Neural crest cell (in vitro differentiated cells): Measurements from ENCODE around the gene MPZL3. TPM values are rescaled to one million over a fixed set of nuclear protein-coding genes. Genes with fewer than 3 reads are reported as not detected.

ENCODE experiments used
- DNase-seq: peaks from one replicate; pipeline ENCODE4 v3.0.0; 2021; ENCODE audit warnings: low read depth, mixed read lengths, low spot score
- H3K27ac Mint-ChIP-seq: one replicate; pipeline ENCODE4 v1.8.0; 2021; ENCODE audit warnings: mild to moderate bottlenecking, mixed read lengths; ENCODE audit not compliant: unreplicated experiment
- H3K27me3 Mint-ChIP-seq: 2 replicates; pipeline ENCODE4 v1.8.0; 2021; ENCODE audit warnings: low read depth, mild to moderate bottlenecking, mixed read lengths
- H3K36me3 Mint-ChIP-seq: 2 replicates; pipeline ENCODE4 v1.8.0; 2021; ENCODE audit warnings: low read depth, mild to moderate bottlenecking, mixed read lengths
- H3K4me1 Mint-ChIP-seq: 2 replicates; pipeline ENCODE4 v1.8.0; 2021; ENCODE audit warnings: mixed read lengths
- H3K4me3 Mint-ChIP-seq: one replicate; pipeline ENCODE4 v1.8.0; 2021; ENCODE audit warnings: mild to moderate bottlenecking, mixed read lengths
- H3K9me3 Mint-ChIP-seq: 2 replicates; pipeline ENCODE4 v1.8.0; 2021; ENCODE audit warnings: mixed read lengths
- CTCF ChIP-seq: fragments of 200-600 bp; sonication (generic); conservative IDR thresholded peaks from 2 replicates; pipeline ENCODE4 v1.5.0; 2021; ENCODE audit warnings: antibody characterized with exemption, mild to moderate bottlenecking
- total RNA-seq: library from RNA; stranded (reverse); gene quantifications from 2 replicates; pipeline ENCODE4 v1.2.1, GENCODE V29; 2021

Gene MPZL3
- total RNA-seq, 1 donor from 2014 or later = 0.35 TPM

GRCh38 chr11:118212781-118213191, 39.4 kb downstream of the MPZL3 start:
- Mint-ChIP-seq H3K4me1 (peaks cover 11% of the 10 kb centered on the region), H3K36me3 (no peaks in the 10 kb centered on the region), H3K4me3 (no peak overlapping the region), H3K27ac (no peak overlapping the region), H3K27me3 (peaks cover 78% of the 10 kb centered on the region), H3K9me3 (peaks cover 4% of the 10 kb centered on the region)
- DNase-seq = no peak
- no peak for TF ChIP-seq CTCF

- TF ChIP-seq CTCF = no peak
- peaks cover 11% of the 10 kb centered on the region for H3K4me1 Mint-ChIP-seq
- H3K4me3 Mint-ChIP-seq = no peak overlapping the region
- H3K9me3 Mint-ChIP-seq = peaks cover 4% of the 10 kb centered on the region
- H3K27me3 Mint-ChIP-seq = peaks cover 77% of the 10 kb centered on the region
- H3K27ac Mint-ChIP-seq = no peak overlapping the region
- DNase-seq = no peak
- no peaks in the 10 kb centered on the region for H3K36me3 Mint-ChIP-seq
Observed at GRCh38 chr11:118212131-118212725, 39.9 kb downstream of the MPZL3 start.

GRCh38 chr11:118211006-118211405, 41.2 kb downstream of the MPZL3 start:
- Mint-ChIP-seq H3K9me3 (peaks cover 4% of the 10 kb centered on the region), H3K4me3 (no peak overlapping the region), H3K36me3 (no peaks in the 10 kb centered on the region), H3K4me1 (peaks cover 11% of the 10 kb centered on the region), H3K27ac (no peak overlapping the region), H3K27me3 (peaks cover 80% of the 10 kb centered on the region)
- DNase-seq = no peak
- no peak for TF ChIP-seq CTCF

GRCh38 chr11:118210323-118210722, 41.8 kb downstream of the MPZL3 start:
- Mint-ChIP-seq H3K36me3 (no peaks in the 10 kb centered on the region), H3K27ac (no peak overlapping the region), H3K27me3 (peaks cover 84% of the 10 kb centered on the region), H3K9me3 (peaks cover 4% of the 10 kb centered on the region), H3K4me3 (no peak overlapping the region), H3K4me1 (peaks cover 11% of the 10 kb centered on the region)
- no peak for TF ChIP-seq CTCF
- no peak for DNase-seq

- H3K4me1 Mint-ChIP-seq = peaks cover 11% of the 10 kb centered on the region
- peaks cover 76% of the 10 kb centered on the region for H3K27me3 Mint-ChIP-seq
- TF ChIP-seq CTCF = no peak
- no peak overlapping the region for H3K27ac Mint-ChIP-seq
- H3K4me3 Mint-ChIP-seq = no peak overlapping the region
- DNase-seq = no peak
- no peaks in the 10 kb centered on the region for H3K36me3 Mint-ChIP-seq
- no peaks in the 10 kb centered on the region for H3K9me3 Mint-ChIP-seq
Observed at GRCh38 chr11:118209033-118209432, 43.1 kb downstream of the MPZL3 start.
